SKM-1 treated with dmso at 0.1 percent for 144 hours (cell line): Measurements from ENCODE around the gene GMFB.

ENCODE experiments used
- DNase-seq: peaks from one replicate; lab custom pipeline; 2025; ENCODE audit not compliant: unreplicated experiment; lab: John Stamatoyannopoulos, UW

GMFB gene

DNA sequence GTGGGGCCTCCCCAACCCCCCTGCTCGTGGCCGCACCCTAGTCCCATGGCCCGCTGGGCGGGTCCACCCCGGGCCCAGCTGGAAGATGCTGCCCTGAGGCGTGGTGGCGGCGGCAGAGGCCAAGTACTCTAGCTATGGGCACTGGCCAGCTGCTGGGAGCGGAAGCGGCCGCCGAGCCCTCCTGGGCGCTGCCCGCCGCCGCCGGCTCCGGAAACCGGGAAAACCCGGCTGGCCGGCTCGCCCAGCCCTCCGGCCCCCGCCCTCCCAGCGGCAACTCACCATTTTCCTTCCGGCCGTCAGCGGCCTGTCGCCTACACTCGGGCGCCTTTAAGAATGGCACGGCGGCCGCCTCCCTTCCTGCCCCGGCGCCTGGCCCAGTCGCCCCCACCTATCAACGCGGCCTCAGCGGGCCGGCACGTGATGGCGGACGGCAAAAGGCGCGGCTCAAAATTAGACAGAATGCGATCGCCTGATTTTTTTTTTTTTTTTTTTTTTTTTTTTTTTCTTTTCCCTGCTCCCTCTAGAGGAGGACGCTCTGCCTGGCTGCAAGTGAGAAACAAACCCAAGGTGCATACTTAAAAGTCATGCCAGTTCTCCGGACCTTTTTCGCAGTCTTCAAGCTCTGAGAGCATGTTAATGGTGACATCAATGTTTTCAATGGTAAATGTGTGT is at the start of gene GMFB:
Gene GMFB (minus strand): TSS at position 335 of the 672 bp plus-strand sequence. CDS start 53 bp downstream, at position 282.
- peak; percentile 39 for DNase-seq

DNA sequence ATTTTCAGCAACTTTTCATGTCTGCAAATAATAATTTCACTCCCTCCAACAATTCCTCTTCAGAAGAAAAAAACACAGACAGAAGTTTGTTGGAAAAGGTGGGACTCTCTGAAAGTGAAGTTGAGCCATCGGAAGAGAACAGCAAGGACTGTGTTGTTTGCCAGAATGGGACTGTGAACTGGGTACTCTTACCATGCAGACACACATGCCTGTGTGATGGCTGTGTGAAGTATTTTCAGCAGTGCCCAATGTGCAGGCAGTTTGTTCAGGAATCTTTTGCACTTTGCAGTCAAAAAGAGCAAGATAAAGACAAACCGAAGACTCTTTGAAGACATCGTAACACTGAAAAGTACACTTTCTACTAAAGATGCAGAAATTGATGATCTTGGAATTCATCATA is 49.3 kb upstream of the GMFB start:
- no peak for DNase-seq

DNA sequence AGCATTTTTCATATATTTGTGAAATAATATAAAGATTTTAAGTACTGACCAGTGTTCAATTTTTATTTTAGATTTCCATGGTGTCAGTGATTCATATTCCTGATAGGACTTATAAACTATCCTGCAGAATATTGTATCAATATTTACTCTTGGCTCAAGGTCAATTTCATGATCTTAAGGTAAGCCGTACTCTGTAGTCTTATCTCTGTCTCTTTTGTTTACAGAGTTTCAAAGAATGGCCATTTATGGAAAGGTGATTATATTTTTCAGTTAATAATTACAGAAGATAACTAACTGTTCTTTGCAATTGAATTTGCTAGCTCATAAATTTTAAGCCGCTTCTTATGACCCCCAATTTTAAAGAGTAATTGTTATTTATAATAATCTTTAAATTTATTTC is 48.9 kb upstream of the GMFB start:
- DNase-seq: no peak

DNA sequence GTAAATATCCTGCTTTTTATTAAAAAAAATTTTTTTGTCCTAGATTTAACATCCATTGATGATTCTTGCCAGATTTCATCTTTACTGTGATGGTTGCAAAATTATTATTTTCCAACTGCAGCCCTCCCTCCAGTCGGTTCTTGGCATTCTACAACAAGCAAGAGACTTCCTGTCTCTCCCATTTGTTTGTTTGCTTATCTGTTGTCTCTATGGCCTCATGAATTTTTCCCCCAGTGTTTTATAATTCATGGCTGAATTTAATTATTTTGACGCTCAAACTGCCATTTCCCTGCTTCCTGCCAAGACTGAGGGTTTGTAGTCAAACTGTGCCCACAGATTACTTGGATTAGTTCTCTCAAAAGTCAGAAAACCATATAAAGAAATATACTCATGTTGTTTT is 46.9 kb upstream of the GMFB start:
- DNase-seq: no peak

DNA sequence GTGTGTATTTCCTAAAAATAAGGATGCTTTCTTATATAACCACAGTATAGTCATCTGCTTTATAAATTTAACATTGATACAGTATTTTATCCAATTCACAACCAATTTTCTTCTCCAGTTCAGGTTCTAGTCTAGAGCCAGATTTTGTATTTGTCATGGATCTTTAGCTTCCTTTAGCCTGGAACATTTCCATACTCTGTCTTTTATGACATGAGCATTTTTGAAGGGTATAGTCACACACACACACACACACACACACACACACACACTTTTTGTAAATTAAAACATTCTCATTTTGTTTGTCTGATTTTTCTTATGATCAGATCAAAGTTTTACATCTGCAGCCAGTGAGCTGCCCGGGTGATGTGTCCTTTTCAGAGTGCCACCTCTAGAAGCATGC is 46.3 kb upstream of the GMFB start:
- no peak for DNase-seq

DNA sequence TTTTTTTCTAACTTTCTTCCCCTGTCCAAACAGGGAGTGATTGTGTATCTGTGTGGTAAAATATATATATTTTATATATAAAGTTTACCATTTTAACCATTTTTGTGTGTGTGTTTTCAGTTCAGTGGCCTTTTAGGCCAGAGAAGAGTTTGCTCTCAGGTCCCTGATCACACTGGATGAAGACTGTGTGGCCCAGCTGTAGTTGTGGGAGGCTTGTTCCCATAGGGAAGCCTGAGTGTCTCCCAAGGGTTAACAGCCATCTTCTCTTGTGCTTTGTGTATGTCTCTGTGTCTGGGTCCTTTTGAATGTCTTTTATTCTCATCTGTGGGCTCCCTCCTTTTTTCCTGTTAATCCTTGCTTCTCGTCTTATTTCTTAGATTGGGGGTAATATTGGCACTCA is 44.3 kb upstream of the GMFB start:
- DNase-seq: no peak

DNA sequence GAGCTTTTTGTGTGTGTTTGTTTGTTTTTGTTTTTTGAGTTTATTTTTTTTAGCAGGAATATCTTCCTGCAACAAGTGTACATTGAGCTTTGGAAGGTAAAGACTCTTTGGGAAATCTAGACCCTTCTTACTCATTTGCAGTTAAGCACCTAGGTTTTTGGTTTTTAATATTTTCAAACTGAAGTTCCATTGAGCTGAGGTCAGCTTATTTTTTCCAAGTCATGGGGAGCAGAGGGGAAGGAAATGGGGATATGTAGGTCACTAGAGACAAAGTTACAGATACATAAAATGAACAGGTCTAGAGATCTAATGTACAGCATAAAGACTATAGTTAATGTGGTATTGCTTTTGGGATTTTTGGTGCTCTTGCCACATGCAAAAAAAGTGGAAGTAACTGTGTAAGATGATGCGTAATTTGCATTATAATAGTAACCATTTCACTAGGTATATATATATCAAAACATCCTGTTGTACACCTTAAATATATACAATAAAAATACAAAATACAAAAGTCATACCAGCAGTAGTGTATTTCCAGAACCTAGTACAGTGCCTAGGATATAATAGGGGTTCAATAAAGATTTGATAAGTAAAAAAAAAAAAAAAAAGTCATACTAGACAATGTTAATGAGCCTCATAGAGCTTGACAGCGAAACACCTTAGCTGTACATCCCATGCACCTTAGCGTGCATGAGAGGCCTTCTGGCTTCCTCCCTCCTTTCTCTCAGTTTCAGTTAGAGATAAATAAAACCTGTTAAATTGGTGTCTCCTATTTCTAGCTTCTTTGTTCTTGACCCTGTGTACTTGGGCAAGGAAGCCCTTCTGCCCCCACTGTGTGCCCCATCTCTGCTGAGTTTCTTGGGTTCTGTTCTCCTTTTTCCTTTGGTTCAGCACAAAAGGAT is 43.6 kb upstream of the GMFB start:
- no peak for DNase-seq

DNA sequence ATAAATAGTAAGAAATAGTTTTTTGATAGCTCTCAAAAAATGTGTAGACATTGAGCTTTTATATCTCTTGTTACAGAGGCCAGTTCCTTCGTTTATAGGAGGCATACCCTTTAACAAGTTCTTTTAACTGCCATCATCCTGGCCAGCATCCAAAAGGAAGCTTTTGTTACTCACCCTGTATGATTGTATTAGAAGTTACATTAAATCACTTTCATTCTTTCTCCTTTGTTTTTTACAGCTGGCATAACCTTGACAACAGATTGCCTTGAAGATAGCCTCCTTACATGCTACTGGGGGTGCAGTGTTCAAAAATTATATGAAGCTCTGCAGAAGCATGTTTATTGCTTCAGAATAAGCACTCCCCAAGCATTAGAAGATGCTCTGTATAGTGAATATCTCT is 41.0 kb upstream of the GMFB start:
- DNase-seq: no peak

DNA sequence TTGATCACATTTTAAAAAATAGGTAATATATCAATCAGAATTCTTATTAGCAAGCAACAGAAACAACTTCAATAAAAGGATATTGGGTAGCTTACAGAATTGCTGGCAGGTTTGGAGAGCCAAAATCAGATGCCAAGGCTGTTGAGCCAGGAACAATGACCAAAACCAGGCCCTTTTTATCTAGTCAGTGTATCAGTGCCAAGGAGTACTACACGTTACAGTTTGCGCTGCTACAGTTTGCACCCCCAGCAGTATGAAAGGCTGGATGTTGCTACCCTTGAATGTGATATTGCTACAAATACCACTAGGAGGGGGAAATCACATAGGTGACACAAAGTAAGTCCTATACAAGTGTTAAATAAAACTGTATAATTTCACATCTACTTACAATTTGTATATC is 40.2 kb upstream of the GMFB start:
- DNase-seq: no peak

DNA sequence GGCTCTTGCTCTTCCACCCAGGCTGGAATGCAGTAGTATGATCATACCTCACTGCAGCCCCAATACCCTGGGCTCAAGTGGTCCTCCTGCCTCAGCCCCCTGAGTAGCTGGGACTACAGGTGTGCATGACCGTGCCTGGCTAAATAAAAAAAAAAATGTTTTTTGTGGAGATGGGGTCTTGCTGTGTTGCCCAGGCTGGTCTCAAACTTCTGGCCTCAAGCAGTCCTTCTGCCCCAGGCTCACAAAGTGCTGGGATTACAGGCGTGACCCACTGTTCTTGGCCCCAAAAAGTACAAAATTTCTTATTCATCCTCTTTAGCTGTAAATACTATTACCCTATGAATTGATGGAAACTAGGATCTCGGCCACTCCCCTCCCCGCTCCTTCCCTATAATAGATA is 35.6 kb upstream of the GMFB start:
- no peak for DNase-seq

DNA sequence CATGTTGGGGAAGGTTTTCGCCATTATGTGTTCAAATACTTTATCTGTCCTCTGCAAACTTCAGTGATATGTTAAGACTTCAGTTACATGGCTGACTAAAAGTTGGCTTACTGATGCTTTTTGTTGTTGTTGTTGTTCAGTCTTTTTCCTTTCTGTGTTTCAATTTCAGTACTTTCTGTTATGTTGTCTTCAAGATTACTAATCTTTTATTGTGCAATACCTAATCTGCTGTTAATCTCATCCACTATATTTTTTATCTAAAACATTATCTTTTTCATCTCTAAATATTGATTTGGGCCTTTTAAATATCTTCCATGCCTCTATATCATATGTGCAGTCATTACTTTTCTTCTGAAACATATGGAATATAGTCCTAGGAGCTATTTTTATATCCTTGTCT is 27.9 kb upstream of the GMFB start:
- DNase-seq: no peak

DNA sequence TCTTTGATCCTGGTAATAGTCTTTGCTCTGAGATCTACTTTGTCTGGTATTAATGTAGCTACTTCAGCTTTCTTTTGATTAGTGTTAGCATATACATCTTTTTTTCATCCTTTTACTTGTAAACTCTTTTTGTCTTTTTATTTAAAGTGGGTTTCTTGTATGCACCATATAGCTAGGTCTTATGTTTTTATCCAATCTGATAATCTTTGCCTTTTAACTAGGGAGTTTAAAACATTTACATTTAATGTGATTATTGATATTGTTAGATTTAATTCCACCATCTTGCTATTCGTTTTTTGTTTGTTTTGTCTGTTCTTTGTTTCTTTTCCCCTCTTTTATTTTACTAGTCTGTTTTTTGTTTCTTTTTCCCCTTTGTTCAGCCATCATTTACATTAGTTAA is 26.9 kb upstream of the GMFB start:
- DNase-seq: no peak

DNA sequence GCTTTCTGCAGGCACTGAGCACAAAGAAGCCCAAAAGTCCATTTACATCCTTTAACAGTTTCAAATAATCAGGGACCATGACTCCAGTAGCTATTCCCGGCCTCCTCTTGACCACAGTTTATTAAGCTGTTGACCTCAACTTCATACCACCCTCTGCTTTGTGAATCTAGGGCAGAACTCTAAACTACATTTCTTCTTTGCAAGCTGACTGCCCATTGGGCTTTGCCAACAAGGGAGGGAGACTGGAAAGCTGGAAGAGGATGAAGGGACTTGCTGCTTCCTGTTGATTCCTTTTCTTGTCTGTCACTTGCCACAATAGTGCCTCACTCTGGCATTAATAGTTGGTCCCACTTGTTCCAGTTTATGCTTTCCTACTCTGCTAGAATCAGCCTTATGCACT is 23.6 kb upstream of the GMFB start:
- no peak for DNase-seq

DNA sequence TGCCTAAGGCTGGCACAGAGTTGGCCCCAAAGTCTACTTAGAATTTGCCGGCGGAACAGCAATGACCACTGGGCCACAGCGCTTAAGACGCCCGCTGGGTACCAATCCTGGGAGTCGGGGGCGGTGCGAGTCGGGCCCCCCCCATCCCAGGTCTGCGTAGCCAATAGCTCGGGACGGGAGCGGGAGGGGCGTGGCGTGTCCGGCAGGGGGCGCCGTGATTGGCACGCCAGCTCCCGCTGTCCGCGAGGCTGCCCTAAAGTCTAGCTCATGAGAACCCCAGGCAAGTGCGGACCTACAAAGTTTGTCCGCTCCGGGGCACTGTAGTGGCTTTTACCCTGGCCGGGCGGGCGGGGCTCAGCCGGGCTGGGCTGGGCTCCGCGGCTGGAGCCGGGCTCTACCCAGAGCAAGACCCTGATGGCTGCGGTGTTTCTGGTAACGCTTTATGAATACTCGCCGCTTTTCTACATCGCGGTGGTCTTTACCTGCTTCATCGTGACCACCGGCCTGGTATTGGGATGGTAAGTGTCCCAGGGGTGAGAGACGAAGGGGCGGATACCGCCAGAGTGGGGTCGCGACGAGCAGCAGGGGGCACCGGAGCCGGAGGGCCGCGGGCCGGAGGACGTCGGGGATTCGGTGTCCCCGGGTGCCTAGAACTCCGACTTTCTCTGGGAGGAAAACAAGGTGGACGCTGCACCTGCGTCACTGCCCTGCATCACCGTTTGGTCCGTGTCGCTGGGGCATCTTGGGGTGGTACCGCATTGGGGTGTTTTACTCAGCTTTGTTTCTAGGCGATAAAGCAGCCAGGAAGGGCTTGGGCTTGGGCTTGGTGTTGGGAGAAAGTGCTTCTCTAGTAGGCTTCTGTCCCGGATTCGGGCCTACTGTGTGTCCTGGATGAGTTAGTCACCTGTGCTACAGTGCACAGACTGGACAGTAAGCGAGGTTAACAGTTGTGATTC is 21.0 kb upstream of the GMFB start, which contains the start of gene CGRRF1:
Gene CGRRF1 (plus strand): TSS at position 361 of the 956 bp plus-strand sequence. CDS start 54 bp downstream, at position 415.
- peak; percentile 74 for DNase-seq

DNA sequence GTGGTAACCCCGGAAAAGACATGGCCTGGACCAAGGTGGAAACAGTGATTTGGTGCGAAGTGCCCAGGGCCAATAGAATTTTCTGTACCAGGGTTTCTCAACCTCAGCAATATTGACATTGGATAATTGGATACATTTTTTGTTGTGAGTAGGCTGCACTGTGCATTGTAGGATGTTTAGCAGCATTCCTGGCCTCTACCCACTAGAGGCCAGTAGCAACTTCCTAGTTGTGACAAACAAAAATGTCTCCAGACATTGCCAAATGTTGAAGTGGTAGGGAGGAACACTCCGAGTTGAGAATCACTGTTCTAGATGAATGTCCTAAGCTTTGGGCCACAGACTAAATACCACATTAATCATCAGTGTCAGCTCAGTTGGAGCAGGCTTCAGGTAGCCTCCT is 14.7 kb upstream of the GMFB start:
- DNase-seq: no peak

DNA sequence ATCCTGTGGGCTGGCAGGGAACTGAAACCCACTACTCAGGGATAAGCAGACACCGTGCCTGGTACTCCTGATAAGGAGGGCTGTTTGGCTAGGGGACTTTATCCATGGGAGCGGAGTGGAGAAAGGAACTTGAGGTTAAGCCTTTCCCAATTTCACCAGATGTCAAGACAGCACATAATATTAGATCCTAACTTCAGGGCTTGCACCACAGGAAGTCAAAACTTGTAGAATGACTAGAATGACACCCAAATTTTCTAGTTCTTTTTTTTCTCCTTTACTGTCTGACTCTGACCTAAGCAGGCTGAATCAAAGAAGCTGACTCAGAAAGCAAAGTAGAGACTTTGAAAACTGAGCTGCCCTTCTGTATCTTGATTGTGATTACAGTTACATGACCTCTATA is 13.8 kb upstream of the GMFB start:
- DNase-seq: peak; percentile 20

DNA sequence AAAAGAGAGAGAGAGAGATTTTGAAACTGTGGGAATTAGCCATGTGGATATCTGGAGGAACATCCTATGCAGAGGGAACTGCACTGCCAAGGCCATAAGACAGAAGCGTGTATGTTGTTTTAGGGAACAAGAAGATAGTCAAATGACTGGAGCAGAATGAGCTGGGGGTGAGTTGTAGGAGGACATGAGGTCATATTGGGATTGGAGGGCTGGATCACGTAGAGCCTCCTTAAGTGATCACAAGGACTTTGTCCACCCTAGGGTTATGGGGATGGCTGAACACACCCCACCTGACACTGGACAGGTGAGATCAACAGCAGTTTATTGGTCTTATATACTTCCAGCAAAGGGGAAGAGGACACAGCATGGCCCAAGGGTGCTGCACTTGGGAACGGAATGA is 12.7 kb upstream of the GMFB start:
- DNase-seq: no peak

DNA sequence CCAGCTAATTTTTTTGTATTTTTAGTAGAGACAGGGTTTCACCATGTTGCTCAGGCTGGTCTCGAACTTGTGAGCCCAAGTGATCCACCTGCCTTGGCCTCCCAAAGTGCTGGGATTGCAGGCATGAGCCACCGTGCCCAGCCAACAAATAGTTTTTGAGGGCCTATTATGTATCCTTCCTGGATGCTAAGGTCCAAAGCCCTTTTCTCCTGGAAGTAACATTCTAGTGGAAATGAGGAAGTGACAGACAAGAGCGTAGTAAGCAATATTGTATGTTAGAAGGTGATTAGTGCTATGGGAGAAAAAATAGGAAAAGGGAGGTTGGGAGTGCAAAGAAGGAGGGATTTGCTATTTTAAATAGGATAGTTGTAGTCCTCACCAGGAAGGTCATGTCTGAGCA is 12.0 kb upstream of the GMFB start:
- DNase-seq: no peak

DNA sequence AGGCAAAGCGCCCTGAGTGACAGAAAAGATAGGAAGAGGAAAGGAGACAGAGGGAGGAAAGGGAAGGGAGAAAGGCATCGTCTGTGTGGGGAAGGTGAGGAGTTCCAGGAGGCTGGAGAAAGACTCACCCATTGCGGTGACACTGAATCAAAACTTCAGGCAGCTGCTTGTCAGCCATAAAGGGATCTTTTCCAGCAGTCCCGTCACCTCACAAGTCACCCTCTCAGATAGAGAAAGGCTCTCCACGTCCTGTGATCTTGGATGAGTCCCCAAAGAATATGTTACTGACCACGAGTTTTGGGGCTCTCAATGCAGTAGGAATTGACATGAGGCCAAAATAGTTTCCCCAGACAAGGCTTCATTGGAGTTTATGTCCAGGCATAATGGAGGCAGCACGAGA is 9.8 kb upstream of the GMFB start:
- DNase-seq: no peak

DNA sequence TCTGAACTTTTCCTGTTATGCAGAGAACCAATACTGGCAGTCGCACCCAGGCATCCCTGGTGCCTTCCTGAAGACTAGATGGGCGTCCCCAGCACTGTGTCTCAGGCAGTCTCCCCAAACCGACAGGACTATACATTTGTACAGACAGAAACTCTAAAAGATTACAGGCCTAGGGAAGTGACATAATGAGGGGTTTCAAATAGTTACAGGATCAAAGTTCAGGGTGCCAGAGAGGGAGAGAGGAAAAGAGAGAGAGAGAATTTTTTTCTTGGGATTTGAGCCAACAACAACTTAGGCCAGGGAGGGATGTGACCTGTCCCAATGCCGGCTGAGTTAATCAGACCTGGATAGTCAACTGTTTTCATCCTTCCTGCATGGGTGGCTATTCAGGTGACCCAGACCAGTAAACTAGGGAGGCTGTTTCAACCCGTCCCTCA is 9.3 kb upstream of the GMFB start:
- DNase-seq: no peak

DNA sequence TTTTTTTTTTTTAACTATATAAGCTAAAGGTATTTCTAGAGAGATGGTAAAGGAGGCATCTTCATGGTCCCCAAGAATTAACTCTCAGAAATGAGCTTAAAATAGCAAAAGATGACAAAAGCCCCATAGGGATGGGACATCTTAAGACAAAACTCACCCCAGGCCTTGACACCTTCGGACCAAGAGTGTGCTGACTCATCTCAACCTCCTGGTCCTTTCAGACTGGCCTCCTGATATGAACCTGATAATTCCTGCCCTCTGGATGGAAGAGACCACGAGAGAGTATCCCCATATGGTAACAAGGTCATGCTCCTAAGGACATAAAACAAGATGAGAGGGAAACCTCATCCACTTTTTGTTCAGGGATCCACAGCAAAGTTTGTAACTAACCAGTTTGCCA is 8.4 kb upstream of the GMFB start:
- DNase-seq: no peak
